SJSA1 (cell line): ENCODE data around the gene ERICH2. TPM values are rescaled to one million over a fixed set of nuclear protein-coding genes. Genes with fewer than 3 reads are reported as not detected.

Experiments
- total RNA-seq: library from RNA; depleted of rRNA; stranded (reverse); fragments of >200 nt; shearing (Covaris generic); gene quantifications from 2 replicates; pipeline ENCODE4 v1.2.3, GENCODE V29; 2014; rRNA removed

The ERICH2 gene
- total RNA-seq, 1 experiment from 2014 or later, result not detected

Other genes starting within 250 kb of the ERICH2 start
- 4.3 and 5.2 TPM in 2 replicates for gene SP5, start 55.0 kb upstream of the ERICH2 start, total RNA-seq
- gene GAD1, start 46.5 kb downstream of the ERICH2 start, total RNA-seq, result 0.21 and 2.8 TPM in 2 replicates
- 18.8 and 45.2 TPM in 2 replicates for gene GORASP2, start 158.9 kb downstream of the ERICH2 start, total RNA-seq